T follicular helper cell (primary cell): ENCODE data around the gene PSMB7.

Source experiments
- DNase-seq: peaks from one replicate; pipeline ENCODE4 v3.0.0-alpha.2; 2020; ENCODE audit warnings: low read depth

PSMB7 gene

GRCh38 chr9:124356745-124357390, 58.4 kb downstream of the PSMB7 start:
- no peak for DNase-seq

- DNase-seq = no peak
Measured at GRCh38 chr9:124355941-124356744, 59.1 kb downstream of the PSMB7 start.

- no peak for DNase-seq
Measured at GRCh38 chr9:124355039-124355940, 60.0 kb downstream of the PSMB7 start.

DNA sequence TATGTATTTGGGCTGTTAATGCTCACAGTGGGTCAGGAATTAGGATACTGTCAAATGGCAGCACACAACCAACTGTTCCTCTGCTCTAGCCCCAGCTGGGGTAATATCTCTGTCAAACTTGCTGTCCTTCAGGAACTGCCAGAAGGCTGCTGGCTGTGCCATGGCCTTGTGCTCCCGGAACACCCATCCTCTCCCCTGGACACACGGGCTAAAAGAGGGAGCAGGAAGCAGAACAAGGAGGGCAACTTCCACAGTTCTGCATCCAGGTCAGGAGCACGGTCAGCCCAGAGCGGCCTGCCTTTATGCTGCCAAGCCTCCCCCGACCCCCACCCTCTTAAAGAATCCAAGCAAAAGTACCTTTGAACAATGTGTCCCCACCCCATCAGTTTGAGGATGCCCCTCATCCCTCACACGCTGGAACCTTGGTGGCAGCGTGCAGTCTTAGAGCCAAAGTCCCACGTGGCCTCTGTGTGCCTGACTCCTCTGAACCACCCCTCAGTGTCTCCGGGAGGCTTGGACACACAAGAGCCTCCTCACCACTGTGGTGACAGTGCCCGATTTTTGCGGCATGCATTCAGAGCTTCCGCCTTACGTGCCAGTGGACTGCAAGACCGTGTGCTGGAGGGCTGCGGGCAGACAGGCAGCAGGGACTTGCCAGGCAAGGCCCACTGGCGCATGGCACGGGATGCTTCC, 60.8 kb downstream of the PSMB7 start:
- no peak for DNase-seq

GRCh38 chr9:124353811-124354274, 61.4 kb downstream of the PSMB7 start:
- no peak for DNase-seq

GRCh38 chr9:124353166-124353768, 62.0 kb downstream of the PSMB7 start:
- no peak for DNase-seq

- no peak for DNase-seq
Measured at GRCh38 chr9:124352616-124353015, 62.6 kb downstream of the PSMB7 start.

DNA sequence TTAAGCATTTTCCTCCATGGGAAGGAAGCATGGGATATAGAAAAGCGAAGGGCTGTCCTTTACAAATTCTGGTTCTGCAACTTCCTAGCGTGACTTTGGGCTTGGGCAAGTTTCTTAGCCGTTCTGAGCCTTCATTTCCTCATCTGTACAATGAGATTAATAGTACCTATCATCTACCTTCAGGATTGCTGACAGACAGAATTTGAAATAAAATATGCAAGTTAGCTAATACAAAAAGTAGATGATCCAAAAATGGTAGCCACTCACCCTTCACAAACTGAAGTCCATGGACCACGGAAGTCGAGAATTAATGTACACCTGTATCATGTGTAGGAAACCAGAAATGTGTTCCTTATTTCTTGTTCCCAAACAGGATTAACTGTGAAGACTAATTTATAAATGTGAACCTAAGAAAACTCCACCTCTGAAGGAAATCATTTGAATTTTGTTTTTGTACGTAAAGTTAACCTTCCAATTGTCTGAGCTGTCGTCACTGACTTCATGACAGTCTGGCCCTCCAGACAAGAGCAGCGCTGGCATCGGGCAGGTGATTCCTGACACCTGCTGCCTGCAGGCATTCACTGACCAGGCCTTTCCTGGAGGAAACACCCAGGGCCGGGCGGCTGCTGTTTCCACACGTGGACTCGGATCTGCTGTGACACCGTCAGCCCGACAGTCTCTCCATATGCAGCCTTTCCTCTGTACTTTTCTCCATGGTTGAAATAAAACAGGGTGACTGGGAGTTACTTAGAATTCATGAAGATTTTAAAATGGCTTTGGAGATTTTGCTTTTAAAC, 63.4 kb downstream of the PSMB7 start:
- DNase-seq = no peak

GRCh38 chr9:124350494-124351263, 64.6 kb downstream of the PSMB7 start:
- no peak for DNase-seq

- no peak for DNase-seq
Measured at GRCh38 chr9:124349675-124350493, 65.4 kb downstream of the PSMB7 start.

GRCh38 chr9:124349267-124349666, 66.0 kb downstream of the PSMB7 start:
- no peak for DNase-seq

- DNase-seq = no peak
Measured at GRCh38 chr9:124348831-124349230, 66.4 kb downstream of the PSMB7 start.

DNA sequence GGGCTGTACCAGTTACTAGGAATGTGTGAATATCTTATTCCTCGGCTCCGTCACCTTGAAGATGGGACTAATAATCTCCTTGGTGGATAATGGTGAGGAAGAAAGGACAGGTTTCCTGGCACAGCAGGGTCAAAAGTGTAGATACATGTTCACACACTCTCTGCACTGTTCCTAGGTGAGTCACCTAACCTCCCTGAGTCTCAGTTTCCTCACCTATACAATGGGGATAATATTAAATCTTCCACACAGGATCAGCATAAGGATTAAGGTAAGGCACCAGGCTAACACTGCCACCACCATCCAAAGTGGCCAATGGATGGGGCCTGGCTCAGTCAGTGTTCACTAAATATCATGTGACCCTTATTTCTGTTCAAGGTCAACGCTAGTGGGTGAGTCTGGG, 66.9 kb downstream of the PSMB7 start:
- no peak for DNase-seq

GRCh38 chr9:124347968-124348358, 67.3 kb downstream of the PSMB7 start:
- no peak for DNase-seq

DNA sequence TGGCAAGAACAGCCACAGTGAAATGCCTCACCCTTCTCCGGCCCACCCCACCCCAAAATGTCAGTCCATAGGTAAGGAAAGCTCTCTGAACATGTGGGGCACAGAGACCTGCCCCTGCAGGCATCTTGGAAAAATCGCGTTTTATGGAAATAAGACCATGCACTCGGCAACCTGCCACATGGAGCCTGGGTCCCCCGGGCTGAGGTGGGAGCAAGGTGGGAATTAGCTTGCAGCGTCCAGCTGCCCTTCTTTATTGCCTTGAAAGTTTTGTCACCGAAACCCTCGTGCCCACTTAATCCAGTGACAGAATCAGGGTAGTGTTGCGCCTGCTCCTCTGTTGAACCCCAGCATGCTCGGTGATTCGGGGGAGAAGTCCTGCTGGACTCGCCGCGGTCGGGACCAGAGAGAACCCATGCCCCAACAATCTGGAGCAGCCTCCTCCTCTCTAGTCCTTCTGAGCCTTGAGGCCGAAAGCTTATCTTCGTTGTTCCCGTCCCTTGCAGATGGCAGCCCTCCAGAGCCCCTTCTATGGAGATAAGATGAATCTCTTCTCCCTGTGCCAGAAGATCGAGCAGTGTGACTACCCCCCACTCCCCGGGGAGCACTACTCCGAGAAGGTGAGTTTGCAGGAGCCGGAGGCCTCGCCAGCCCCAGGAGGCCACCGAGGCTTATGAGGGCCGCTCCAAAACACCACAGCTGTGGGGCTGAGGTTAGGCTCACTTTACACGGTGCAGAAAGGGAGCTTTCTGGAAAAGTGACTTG, 67.9 kb downstream of the PSMB7 start:
- DNase-seq = no peak

DNA sequence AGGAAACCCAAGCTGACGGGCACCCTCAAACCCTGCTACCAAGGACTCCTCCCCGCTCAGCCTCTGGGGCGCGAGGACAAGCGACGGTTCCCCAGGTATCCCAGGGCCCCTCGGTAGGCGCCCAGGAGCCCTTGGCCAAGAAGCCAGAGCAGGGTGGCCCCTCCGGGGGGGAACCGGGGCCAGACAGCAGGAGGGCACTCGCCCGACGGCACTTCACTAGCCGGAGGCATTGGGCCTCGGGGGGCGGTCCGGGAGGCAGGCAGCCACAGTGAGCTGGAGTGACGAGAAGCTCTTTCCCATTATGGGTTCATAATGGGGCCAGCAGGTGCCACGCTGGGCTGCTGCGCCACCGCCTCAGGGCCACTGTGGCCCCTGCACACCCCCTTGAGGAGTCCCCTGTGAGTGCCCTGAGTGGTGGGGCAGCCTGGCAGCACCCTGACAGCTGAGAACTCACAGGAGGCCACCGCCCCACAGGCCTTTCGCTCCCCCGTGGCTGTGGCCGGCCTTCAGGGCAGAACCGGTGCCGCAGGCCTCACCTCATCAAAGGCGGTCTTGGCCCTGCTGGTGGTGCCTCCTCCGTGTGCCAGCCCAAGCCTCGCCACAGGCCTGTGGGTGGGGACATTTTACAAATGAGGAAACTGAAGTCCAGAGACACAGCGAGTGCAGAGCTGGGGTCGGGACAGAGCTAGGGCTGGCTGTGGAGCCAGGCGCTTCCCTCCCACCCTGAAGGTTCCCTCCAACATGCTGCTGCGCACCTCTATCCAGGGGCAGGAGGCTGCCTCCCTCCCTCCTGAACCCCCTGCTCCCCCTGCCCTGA, 68.7 kb downstream of the PSMB7 start:
- no peak for DNase-seq

GRCh38 chr9:124345751-124346281, 69.4 kb downstream of the PSMB7 start:
- no peak for DNase-seq
